PFSK-1 (cell line): Measurements from ENCODE around the gene MTPN.

Experiments used
- FOXP2 ChIP-seq: optimal IDR thresholded peaks from 2 replicates; pipeline ENCODE3; 2011; ENCODE audit warnings: borderline replicate concordance, control low read depth, inconsistent platforms; ENCODE audit not compliant: insufficient read depth; ENCODE audit errors: extremely low read length, extremely low read depth
- POLR2AphosphoS5 ChIP-seq: IDR thresholded peaks from 2 replicates; pipeline ENCODE4 v1.6.1; 2012; ENCODE audit warnings: low read depth, mild to moderate bottlenecking, control low read depth, low read length, moderate library complexity
- SIN3A ChIP-seq: IDR thresholded peaks from 2 replicates; pipeline ENCODE4 v1.6.1; 2012; ENCODE audit warnings: mild to moderate bottlenecking, low read length, moderate library complexity, borderline replicate concordance; ENCODE audit not compliant: insufficient read depth
- TAF1 ChIP-seq: IDR thresholded peaks from 2 replicates; pipeline ENCODE4 v1.6.1; 2012; ENCODE audit warnings: low read length, control low read depth, borderline replicate concordance; ENCODE audit not compliant: insufficient read depth
- TF ChIP-seq, protein P1 (sequence below), 2 experiments: IDR thresholded peaks; 2 replicates each; pipeline versions ENCODE4 v1.6.1 to v1.8.0; 2011 to 2012; ENCODE audit warnings: low read depth in 2 of 2, low read length in 2 of 2, control low read depth in 1 of 2, inconsistent platforms in 1 of 2, mild to moderate bottlenecking in 1 of 2, moderate library complexity in 1 of 2; ENCODE audit not compliant: insufficient read depth in 1 of 2

MTPN gene

DNA sequence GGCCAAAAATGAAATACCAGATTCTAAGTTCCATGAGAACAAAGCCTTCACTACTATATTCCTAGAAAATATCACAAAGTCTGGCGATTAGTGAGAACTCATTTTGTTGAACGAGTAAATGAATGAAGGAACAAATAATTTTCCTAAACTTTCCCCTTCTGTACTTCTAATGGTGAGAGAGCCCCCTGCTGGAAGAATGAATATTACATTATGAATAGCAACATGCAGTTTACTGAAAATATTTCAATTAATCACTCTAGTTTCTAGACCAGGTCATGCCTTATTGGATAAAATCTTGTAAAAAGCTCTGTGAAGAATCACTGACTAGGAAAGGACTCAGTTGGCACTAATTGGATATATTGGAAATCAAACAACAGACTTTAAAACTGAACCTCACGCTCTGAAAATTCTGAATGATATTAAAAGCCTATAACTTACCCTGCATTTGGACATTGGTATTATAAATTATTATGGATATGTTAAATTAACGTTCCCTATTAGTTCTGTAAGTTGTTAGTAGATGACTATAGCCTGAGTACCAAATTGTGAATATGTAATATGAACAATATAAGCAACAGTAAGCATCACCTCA lies 32.4 kb upstream of the MTPN start:
- TF ChIP-seq FOXP2 (no peak), POLR2AphosphoS5 (no peak), TAF1 (no peak), SIN3A (no peak)
- TF ChIP-seq, protein P1, sequence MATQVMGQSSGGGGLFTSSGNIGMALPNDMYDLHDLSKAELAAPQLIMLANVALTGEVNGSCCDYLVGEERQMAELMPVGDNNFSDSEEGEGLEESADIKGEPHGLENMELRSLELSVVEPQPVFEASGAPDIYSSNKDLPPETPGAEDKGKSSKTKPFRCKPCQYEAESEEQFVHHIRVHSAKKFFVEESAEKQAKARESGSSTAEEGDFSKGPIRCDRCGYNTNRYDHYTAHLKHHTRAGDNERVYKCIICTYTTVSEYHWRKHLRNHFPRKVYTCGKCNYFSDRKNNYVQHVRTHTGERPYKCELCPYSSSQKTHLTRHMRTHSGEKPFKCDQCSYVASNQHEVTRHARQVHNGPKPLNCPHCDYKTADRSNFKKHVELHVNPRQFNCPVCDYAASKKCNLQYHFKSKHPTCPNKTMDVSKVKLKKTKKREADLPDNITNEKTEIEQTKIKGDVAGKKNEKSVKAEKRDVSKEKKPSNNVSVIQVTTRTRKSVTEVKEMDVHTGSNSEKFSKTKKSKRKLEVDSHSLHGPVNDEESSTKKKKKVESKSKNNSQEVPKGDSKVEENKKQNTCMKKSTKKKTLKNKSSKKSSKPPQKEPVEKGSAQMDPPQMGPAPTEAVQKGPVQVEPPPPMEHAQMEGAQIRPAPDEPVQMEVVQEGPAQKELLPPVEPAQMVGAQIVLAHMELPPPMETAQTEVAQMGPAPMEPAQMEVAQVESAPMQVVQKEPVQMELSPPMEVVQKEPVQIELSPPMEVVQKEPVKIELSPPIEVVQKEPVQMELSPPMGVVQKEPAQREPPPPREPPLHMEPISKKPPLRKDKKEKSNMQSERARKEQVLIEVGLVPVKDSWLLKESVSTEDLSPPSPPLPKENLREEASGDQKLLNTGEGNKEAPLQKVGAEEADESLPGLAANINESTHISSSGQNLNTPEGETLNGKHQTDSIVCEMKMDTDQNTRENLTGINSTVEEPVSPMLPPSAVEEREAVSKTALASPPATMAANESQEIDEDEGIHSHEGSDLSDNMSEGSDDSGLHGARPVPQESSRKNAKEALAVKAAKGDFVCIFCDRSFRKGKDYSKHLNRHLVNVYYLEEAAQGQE (IDR thresholded peaks at IDR 0.05; ENCODE audit: insufficient read depth in 1 of 2, low read depth in 2 of 2, low read length in 2 of 2): no peak

DNA sequence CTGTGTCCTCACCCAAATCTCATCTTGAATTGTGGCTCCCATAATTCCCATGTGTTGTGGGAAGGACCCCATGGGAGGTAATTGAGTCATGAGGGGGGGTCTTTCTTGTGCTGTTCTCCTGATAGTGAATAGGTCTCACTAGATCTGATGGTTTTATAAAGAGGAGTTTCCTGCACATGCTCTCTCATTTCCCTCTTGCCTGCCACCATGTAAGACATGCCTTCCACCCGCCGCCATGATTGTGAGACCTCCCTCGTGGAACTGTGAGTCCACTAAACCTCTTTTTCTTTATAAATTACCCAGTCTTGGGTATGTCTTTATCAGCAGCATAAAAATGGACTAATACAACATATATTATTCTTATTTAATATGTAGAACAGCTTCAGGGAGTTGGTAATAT lies 29.0 kb upstream of the MTPN start:
- TF ChIP-seq TAF1 (no peak), FOXP2 (no peak), POLR2AphosphoS5 (no peak), SIN3A (no peak)
- TF ChIP-seq, protein P1 (IDR thresholded peaks at IDR 0.05; ENCODE audit: insufficient read depth in 1 of 2, low read depth in 2 of 2, low read length in 2 of 2): no peak

DNA sequence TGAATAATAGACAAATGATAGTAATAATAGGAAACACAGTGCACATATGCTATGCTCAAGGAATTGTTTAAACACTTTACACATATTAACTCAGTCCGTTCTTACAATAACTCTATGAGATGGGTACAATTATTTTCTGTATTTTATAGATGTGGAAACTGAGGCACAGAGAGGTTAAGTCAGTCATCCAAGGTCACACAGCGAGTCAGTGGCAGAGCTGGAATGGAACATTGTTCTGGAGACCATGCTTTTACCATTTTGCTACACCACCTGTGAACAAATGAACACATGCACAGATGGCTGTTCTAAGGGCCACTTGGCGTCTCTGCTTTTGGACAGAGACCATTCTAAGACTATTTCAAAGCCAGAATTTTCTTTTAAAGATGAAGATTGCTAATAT lies 26.9 kb upstream of the MTPN start:
- TF ChIP-seq POLR2AphosphoS5 (no peak), TAF1 (no peak), FOXP2 (no peak), SIN3A (no peak)
- TF ChIP-seq, protein P1 (IDR thresholded peaks at IDR 0.05; ENCODE audit: insufficient read depth in 1 of 2, low read depth in 2 of 2, low read length in 2 of 2): no peak

DNA sequence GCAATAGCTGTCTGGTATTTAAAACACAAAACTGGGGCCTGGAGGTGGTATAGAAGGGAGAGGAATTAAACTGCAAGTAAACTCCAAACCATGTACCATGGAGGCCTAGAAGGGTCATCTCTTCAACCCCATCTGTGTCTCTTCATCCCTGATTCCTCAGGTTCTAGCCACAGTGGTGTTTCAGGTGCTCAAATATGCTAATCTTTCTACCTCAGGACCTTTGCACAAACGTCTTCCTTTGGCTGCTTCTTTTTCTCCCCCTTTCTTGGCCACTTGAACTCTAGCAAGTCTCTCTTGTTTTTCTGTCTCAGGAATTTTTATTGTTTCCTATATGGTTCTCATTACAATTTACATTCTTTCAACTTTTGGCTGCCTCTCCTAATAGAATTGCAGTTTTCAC lies 25.6 kb upstream of the MTPN start:
- TF ChIP-seq FOXP2: no peak
- no peak for TF ChIP-seq POLR2AphosphoS5

DNA sequence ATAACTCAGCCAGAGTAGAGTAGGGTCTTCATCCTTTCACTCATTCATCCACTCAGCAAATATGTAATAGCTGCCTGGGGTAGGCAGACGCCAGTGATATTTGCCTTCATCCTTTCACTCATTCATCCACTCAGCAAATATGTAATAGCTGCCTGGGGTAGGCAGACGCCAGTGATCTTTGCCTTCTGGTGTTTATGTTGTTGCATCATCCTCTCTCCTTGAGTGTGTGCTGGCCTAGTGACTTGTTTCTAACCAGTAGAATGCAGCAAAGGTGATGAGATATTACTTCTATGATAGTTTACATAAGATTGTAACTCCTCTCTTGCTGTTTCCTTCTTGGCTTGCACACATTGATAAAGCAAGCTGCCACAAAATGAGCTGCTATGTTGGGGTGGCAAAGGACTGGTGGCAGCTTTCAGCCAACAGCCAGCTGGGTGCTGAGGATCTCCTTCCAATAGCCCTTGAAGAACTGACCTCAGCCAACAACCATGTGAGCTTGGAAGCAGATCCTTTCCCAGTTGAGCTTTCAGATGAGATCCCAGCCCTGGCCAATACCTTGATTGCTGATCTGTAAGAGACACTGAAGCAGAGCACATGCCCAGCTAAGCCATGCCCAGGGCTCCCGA lies 23.2 kb upstream of the MTPN start:
- no peak for TF ChIP-seq POLR2AphosphoS5
- TF ChIP-seq SIN3A: no peak
- no peak for TF ChIP-seq TAF1

DNA sequence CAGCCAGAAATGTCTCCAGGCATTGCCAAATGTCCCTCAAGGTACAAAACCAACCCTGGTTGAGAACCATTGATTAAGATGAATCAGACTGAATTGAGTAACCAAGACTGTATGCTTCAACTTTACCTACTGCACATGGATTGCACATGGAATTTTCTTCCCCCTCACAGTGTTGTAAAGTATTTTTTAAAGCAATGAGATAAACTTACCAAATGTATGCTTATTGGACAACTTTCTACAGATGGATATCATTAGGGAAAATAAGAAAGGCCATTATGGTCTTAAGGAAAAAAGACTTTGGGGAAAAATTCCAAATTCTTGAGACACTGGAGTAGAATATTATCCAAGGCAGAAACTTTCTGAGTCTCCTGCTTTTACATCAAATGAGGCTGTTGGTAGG lies 20.9 kb upstream of the MTPN start:
- TF ChIP-seq TAF1: no peak
- TF ChIP-seq, protein P1 (IDR thresholded peaks at IDR 0.05; ENCODE audit: insufficient read depth in 1 of 2, low read depth in 2 of 2, low read length in 2 of 2): no peak
- no peak for TF ChIP-seq SIN3A
- TF ChIP-seq POLR2AphosphoS5: no peak
- TF ChIP-seq FOXP2: no peak
